ENCODE results near the gene TMEM132C.

DNA sequence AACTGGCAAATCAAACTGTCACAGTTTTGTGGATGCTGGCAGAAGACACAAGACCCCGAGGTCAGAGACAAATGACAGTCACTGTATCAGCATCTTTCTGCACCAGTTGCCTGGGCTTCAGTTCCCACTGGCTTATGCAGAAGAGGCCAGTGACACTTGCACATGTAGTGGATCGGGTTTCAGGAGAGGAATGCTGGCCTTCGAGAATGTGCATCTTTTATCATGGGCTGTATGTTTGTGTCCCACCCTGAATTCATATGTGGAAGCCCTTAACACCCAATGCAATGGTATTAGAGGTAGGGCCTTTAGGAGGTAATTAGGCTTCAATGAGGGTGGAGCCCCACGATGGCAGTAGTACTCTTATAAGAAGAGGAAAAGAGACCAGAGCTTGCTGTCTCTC lies 405.9 kb downstream of the TMEM132C start:
- TF ChIP-seq, protein P1, sequence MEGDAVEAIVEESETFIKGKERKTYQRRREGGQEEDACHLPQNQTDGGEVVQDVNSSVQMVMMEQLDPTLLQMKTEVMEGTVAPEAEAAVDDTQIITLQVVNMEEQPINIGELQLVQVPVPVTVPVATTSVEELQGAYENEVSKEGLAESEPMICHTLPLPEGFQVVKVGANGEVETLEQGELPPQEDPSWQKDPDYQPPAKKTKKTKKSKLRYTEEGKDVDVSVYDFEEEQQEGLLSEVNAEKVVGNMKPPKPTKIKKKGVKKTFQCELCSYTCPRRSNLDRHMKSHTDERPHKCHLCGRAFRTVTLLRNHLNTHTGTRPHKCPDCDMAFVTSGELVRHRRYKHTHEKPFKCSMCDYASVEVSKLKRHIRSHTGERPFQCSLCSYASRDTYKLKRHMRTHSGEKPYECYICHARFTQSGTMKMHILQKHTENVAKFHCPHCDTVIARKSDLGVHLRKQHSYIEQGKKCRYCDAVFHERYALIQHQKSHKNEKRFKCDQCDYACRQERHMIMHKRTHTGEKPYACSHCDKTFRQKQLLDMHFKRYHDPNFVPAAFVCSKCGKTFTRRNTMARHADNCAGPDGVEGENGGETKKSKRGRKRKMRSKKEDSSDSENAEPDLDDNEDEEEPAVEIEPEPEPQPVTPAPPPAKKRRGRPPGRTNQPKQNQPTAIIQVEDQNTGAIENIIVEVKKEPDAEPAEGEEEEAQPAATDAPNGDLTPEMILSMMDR (IDR thresholded peaks at IDR 0.05) = no peak
- no peak for TF ChIP-seq POLR2A (IDR thresholded peaks at IDR 0.05)

Measured in lower leg skin (tissue), 3 donors.